Bone marrow (tissue), 2 donors: ENCODE measurements around the gene FOXP1.

Source experiments
- DNase-seq, 2 donors: peaks; one replicate each; lab custom pipeline; 2025; lab: John Stamatoyannopoulos, UW

The FOXP1 gene

DNA sequence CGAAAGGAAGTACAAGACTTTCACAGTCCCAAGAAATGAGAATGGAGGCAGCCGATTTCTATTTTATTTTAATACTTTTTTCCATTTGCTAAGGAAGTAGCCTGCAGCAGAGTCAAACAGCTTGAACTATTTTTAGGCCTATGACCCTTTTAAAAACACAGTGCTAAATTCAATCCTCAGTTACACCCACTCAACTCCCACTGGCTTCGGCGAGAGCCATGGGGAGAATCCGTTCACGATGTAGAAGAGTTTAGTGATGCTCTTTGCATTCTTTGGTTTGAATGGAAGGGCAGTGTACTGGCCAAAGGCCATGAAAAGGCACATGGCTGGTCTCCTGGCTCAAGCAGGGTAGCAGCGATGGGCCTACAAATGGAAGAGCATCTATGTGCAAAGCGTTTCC lies 343.5 kb downstream of the FOXP1 start:
- no peak for DNase-seq

DNA sequence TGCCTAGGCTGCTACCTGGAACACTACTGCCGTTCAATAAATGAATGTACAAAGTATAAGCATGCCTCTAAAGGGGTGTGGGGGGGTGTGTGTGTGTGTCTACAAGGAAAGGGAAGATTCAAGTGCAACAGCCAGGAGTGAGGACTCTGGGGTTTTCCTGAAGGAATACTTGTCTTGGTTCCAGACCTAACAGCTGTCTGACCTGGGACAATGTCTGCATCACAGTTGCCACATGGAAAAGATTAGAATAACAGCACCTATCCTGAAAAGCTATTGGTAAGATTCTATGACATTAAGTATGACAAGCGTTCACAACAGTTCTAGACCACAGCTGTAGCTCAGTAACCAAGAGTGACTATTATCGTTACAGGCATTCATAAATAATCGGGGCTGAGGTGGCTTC lies 345.2 kb downstream of the FOXP1 start:
- DNase-seq = no peak

DNA sequence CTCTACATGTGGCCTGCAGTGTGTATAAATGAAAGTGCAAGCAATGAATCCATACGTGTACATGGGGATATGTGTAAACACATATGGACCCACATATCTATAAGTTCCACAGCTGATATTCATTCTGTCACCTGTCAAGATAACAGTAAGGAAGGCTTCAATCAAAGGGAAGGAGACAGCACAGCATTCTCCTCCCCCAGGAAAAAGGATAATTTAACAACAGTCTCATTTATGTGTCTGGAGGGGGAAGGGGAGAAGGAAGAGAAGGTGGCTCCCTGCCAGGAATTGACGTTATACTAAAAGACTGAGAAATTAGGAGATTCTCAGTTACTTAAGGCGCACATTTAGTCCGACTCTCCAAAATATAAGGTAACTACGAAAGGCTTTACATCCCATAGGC lies 345.9 kb downstream of the FOXP1 start:
- no peak for DNase-seq

DNA sequence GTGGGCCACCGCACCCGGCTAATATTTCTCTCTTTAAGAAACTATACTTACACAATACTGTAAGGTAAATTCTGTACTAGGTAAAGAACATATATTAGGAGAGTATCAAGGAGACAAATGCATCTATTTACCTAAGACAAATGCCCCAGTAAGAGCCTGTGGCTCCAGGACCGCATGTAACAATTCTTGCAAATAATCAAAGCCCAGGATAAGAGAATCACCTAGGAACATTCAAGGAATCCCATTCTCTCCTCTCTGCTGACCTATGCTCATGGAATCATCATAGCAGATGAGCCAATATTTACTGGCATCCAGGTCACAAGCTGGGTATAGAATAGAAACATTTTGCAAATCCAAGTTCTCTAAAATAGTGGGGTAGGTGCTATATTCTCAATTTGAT lies 347.7 kb downstream of the FOXP1 start:
- no peak for DNase-seq

DNA sequence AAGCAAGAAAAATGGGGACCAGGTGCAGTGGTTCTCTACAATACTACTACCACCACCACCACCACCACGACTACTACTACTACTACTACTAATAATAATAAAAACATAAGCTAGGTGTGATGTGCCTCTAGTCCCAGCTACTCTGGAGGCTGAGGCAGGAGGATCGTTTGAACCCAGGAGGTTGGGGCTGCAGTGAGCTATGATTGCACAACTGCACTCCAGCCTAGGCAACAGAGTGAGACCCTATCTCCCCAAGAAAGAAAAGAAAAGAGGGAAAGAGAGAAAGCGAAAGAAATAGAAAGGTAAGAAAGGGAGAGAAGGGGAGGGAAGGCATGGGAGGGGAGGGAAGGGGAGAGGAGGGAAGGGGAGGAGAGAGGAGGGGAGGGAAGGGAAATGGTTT lies 350.6 kb downstream of the FOXP1 start:
- no peak for DNase-seq

DNA sequence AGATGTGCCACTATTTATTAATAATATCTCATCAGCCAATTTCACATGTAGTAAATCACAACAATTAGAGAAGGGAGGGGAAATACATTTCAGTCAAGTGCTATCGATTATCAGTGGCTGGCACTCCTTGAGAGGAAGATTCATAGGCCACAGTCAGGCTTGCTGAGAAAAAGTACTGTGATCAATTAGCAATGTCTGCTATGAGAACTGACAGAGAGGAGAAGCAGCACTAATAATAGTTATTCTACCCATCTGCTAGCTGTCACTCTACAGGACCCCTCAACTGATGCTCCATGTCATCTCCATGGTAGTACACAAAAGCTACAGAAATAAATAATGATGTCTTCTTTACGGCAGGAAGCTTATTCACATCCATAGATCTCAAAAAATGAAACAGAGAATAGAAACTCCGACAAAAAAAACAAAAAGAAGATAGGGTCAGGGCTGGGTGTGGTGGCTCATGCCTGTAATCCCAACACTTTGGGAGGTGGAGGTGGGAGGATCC lies 351.3 kb downstream of the FOXP1 start:
- no peak for DNase-seq

DNA sequence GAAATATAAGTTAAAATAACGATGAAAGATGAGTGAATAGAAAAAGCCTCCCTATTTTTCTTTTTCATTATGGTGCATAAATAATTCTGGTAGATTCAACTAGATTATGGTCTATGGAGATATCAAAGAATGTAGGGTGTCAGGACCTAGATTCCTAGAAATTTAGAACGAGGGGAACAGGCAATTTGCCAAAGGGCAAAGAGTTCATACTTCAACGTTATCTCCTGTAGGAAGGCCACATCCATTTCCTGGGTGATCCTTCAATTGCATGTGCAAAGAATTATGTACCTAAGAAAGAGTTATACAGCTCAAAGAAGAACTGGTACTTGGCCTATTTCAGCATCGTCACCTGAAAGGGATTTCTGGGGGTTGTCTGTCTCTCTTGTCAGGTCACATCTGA lies 351.8 kb downstream of the FOXP1 start:
- DNase-seq = no peak

DNA sequence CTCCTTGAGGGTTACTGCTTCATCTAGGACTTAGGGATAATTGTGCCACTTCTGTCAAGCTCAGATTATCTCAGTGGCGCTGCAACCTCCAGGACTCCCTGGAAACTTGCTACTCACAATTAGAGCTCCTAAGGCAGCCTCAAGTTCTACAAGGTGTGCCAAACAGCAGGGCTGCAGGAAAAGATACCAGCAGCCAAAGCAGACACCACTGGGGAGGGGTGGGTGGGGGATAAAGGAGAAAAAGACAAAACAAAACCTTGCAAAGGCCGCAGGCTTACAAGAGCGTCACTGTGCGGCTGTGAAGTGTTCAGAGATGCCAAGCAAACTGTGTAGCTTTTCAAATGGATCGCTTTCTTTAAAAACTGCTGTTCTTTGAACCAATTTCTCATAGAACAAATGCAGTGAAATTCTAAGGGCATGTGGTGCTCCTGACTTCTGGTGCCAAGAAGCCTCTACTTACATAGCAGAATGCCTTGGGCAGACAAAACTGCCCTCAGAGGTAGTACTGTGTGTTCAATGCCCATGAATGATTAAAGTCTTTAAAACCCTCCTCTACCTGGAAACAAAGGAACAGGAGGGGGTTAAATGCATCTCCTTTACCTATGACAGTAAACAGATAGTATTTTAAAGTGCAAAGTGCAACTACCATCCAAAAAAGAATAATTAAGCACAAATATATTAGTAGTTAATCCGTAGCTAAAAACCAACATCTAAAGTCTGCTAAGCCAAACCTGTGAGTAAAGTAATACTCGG lies 353.4 kb downstream of the FOXP1 start:
- DNase-seq = no peak

DNA sequence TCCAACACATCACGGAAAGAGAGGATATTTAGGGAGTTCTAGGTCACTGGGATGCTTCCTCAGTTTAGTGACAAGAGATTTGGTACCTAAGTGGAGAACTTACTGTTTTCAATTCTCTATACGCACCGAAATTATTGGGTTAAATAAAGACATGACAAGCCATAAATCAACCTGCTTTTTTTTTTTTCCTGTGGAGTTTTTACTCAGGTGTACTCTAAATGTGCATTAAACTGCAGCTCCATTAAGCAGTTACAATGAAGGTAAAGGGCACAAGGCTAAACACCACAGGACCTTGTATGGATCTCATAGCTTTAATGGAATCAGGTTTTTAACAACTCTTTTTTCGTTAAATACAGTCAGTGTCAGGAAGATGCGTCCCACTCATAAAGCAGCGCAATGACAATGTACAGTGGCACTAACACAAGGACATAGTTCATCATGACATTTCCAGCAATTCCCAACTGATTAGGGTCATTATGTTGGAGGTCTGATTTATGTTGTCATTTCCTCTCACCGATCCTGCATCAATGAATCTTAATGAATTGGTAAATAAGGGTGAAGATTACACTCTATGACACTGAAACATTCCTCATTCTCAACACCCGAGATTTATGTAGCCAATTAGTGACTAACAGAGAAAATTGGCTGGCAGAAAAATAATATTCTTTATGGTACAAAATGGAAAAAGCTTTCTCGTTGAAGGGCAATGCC lies 355.2 kb downstream of the FOXP1 start:
- DNase-seq = no peak

DNA sequence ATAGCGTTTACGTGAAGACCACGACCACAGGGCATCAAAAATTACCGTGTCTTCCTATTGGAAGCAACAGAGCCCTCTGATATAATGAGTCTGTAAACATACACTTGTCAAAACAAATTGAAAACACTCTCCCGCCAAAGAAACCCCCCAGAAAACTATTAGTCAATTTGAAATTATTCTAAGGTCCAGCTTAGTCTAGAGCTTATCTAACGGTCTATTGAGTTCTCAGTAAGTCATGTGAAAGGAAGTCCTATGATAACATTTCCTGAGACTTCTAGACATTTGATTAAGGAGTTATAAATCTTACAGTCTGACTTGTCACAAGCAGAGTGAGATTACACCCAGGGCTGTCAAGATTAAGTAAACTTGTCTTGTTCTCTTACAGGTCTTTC lies 356.3 kb downstream of the FOXP1 start:
- peak in 1 of 2 donors; percentile 39 for DNase-seq

DNA sequence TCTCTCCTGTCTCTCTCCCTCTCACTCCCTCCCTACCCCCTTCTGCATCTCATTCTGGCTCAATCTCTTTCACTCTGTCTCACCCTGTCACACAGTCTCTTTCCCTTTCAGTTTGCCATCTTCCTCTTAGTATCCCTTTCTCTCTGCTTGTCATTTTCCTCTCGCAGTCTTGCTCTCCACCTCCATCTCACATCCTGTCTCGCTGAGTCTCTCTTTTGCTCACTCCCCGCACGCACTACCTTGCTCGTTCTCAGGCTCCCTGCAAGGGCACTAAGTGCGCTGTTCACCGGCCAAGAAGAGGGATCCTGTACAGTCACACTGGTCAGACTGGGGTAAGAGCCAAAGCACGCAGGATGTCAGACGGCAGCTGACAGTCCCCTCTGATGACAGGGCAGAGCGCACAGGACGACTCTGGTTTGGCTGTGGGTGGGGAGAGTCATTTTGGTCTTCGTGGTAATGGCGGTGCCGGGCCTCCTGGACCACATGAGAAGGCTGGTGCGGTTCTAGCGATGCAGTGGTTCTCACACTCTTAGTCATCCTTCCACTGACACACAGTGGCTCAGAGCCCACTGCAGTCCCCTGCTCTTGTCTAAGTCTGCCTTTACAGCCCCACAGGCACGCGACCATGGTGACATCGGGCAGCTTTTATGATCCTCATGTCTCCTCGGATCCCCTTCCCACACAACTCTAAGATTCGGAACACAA lies 356.8 kb downstream of the FOXP1 start:
- peak in 1 of 2 donors; percentile 85 for DNase-seq

DNA sequence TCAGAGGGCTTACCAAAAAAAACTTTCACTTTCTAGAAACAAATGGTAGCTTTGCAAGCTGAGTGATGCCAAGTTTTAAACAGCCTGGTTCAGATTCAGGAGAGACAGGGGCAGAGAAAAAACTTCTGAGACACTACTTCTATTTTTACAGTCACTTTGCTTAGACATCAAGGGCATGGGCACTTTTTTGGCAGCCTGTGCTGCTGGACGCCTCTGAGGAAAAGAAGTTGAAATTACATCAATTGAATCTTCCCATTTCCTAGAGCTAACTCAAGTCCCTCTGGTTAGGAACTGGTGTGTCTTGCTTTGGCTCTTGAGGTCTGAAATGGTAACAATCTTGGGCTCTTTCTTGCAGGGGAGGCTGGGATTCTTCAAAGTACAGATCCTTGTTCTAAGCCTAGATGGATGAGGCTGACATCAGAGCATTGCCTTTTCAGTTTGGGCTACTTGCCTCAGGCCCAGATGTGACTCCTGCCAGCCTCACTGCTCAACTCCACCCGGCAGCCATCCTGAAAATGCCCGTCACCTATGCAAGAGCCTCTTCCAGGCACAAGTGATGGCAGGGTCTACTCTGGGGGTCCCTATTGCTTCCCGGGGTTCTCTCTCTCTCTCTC lies 357.5 kb downstream of the FOXP1 start:
- DNase-seq = no peak

DNA sequence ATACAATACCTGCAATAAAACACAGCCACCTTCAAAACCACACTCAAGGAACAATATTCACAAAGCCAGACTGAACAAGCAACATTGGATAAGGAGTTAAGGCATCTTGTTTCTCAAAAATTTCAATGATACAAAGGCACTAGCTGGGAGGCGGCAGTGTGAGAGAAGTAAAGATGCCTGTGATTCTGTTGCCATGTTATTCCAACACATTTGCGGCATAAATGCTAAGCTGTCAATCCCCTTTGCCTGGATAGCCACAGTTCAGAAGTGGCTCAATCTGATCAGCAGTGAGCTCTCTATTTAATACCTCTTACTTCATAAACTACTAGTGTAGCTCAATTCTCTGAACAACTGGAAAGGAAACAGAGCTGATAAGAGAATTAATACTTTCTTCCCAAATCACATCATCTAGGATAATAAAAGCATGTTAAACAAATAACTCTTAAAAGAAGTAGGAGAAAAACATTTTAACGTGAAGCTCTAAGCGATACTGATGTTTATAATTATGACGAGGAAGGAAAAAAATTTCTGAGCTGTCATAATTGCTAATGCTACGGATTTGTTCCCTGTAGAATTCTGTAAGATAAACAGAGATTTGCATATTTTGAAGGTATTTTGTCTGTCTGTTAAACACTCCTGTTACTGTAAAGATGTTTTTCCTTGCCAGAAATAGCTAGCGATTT lies 358.4 kb downstream of the FOXP1 start:
- DNase-seq = no peak

DNA sequence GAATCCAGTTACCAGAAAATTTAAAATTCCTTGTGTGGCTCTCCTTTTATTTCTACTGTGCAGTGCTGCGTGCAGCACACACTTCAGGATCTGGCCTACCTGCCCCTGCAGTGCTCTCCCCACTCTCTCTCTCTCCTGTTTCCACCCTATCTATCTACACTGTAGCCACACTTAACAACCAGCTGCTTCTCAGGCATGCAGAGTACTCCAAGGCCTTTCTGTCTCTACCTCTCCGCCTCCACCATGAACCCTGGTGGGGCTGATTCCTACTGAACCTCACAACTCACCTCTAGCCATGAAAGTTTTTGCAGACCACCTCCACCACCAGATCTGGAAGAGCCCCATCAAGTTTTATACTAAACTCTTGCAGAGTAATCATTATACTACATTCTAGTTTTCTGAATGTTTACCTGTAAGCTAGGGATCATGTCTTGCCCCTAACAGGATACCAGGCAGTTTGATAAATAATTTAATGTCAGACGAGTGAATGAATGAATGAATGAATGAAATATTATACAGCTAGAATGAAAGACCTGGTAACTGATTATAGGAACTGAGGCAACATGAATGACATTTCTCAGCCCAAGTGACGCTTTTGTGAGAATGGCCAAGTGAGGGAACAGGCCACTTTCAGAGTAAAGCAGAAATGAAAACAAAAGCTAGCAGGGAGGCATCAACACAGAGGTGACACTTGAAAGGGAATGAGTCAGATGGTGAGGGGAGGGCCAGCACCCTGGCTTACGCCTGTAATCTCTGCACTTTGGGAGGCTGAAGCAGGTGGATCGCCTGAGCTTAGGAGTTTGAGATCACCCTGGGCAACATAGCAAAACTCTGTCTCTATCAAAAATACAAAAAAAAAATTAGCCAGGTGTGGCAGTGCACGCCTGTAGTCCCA lies 363.5 kb downstream of the FOXP1 start:
- no peak for DNase-seq

DNA sequence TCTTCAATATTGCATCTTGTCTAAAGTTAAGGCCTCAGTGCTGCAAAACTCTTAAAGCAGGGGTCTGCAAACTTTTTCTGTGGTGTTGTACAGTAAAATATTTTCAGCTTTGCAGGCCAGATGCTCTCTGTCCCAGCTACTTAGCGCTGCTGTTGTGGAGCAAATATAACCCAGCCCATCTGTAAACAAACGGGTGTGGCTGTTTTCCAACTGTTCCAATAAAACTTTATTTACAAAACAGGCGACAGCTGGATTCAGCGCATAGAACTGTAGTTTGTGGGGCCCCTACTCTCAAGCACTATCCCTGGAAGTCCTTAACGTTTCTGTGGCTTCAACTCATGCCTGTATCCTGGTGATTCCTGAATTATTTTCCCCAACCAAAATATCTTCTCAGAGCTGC lies 365.0 kb downstream of the FOXP1 start:
- DNase-seq = no peak

DNA sequence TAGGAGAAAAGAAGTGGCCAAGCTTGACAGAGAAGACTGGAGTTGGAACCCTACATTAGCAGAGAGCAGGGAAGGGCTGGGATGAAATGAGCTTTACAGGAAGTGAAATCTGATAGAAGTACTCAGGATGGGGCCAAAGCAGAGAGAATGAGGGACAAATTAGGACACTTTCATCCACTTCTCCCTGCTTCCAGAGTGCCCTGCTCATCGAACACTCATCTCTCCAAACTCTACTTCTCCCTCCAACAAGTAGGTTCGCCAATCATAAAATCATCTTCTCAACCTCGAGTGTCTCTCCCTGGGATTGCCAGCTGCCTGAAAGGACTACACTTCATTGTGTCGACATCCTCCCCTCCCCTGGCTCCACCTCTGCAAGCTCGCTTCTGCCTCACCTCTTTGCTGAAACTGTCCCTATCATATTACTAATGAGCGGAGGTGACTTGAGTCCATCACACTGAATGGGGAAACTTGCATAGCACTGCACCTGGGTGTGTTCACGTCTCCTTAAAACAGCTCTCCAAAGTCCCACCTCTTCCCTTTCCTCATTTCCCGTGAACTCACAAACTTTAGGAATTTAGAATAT lies 365.8 kb downstream of the FOXP1 start:
- DNase-seq = no peak

DNA sequence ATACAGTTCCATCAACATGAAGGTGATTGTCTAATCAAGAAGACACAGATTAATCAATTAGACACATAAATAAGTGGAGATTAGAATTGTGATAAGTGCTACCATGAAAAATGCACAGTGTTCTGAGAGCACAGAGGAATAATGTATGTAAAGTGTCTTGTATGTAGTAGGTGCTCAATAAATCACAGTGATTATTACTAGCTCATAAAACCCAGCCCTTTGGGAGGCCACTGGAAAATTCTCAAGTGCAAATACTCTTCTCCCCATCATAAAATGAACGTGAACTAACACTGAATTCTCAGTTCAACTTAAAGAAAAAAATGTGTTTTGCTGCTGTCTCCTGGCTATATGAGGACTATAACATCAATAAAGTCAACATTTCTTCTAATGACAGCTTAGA lies 368.2 kb downstream of the FOXP1 start:
- DNase-seq = no peak

DNA sequence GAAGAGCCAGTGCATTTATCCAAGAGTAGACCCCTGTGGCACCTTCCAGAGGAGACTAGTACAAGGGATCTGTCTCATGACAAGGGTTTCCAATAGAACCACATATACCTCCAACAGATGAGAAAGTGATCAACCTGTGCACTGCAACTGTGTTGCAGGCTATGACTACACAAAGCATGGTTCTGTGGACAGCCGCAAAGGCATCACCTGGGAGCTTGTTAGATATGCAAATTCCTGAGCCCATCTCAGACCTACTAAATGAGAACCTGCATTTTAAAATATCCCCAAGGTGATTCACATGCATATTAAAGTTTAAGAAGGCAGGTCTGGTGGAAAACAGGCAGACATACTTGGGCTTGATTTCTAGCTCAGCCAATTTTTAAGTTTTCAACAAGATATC lies 368.7 kb downstream of the FOXP1 start:
- no peak for DNase-seq

DNA sequence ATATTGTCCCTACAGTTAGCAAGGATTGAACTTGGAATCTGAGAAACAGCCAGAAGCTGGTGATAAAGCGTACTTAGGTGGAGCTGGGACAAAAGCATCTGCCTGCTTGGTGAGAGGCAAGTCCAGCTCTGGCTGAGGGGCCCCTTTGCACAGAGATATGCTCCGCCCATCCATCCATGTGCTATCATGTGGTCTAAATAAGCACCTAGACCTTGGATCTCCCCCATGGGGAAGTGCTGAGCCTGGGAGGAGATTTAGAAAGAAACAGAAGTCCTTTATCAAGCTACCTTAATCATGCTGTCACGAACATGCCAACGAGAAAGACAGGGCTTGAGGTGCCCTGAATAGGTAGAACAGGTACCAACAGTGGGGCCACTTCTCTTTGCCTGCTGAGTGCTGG lies 369.5 kb downstream of the FOXP1 start:
- no peak for DNase-seq

DNA sequence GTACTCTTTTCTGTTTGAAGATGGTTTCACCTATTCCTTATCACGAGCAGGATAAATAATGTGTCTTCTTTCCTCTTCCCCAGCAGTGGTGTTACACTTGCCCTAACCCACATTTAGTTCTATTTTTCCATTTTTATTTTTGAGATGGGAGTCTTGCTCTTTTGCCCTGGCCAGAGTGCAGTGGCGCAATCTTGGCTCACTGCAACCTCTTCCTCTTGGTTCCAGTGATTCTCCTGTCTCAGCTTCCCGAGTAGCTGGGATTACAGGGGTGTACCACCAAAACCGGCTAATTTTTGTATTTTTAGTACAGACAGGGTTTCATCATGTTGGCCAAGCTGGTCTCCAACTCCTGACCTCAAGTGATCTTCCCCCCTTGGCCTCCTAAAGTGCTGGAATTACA lies 372.4 kb downstream of the FOXP1 start:
- DNase-seq = no peak
